Glomerular visceral epithelial cell (primary cell): ENCODE results near the gene IPO5.
"Not testable (repeated sequence)": the region's sequence is repeated elsewhere in the genome, so short reads cannot be mapped to it uniquely, and the experiment has no call there.

Experiments used
- DNase-seq: peaks from one replicate; pipeline ENCODE4 v3.0.0-alpha.2; 2016; ENCODE audit errors: extremely low spot score

IPO5 gene

GRCh38 chr13:97949316-97949715 is 4.2 kb upstream of the IPO5 start:
- not testable (repeated sequence) for DNase-seq

DNA sequence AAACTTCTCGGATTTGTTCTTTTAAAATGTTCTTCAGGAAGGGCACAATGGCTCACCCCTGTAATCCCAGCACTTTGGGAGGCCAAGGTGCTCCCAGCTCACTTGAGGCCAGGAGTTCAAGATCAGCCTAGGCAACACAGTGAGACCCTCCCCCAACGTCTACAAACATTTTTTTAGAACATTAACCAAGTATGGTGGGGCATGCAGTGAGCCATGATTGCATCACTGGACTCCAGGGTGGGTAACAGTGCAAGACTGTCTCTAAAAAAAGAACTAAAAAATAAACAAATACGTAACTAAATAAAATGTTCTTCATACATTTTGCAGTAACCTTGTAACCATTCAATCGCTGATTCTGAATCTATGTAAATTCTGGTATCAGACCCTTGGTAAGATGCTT is 2.1 kb upstream of the IPO5 start:
- no peak for DNase-seq

- DNase-seq, result not testable (repeated sequence)
Measured at GRCh38 chr13:97952831-97953230, 644 bp upstream of the IPO5 start.

GRCh38 chr13:97961340-97961739 is 7.9 kb downstream of the IPO5 start:
- DNase-seq, result no peak

GRCh38 chr13:97962887-97963286 is 9.4 kb downstream of the IPO5 start:
- DNase-seq, result no peak

DNA sequence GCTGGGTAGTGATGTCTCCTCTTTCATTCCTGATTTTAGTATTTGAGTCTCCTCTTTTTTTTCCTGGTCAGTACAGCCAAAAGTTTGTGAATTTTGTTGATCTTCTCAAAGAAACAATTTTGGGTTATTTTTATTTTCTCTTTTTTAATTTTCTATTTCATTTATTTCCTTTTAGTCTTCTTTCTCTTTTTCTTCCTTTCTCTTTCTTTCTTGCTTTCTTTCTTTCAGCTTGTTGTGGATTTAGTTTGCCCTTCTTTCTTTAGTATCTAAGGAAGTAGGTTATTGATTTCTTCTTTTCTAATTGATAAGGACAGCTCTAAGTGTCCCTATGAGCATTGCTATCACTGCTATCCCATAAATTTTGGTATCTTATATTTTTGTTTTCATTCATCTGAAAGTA is 13.8 kb downstream of the IPO5 start:
- no peak for DNase-seq

DNA sequence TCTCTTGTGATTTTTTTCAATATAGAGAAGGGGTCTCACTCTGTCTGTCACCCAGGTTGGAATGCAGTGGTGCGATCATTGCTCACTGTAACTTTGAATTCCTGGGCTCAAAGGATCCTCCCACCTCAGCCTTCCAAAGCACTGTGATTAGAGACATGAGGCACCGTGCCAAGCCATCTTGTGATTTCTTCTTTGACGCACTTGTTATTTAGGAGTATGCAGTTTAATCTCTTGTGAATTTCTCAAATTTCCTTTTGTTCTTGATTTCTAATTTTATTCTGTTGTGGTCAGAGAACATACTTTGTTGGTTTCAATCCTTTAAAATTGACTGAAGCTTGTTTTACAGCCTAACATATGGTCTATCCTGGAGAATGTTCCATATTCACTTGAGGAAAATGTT is 14.5 kb downstream of the IPO5 start:
- DNase-seq, result no peak

DNA sequence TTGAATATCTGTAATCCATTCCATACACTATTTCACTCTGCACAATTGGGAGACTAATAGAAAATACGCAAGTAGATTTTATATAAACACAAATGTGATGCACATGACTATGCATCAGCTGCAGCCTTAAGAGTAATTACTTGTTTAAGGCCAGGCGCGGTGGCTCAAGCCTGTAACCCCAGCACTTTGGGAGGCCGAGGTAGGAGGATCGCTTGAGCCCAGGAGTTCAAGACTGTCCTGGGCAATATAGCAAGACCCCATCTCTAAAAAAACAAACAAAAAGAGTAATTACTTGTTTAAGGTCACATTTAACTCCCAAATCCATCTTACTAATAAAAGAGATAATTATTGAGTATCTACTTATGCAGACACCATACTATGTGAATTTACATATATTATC is 18.0 kb downstream of the IPO5 start:
- no peak for DNase-seq

- no peak for DNase-seq
Measured at GRCh38 chr13:97974773-97975172, 21.3 kb downstream of the IPO5 start.

DNA sequence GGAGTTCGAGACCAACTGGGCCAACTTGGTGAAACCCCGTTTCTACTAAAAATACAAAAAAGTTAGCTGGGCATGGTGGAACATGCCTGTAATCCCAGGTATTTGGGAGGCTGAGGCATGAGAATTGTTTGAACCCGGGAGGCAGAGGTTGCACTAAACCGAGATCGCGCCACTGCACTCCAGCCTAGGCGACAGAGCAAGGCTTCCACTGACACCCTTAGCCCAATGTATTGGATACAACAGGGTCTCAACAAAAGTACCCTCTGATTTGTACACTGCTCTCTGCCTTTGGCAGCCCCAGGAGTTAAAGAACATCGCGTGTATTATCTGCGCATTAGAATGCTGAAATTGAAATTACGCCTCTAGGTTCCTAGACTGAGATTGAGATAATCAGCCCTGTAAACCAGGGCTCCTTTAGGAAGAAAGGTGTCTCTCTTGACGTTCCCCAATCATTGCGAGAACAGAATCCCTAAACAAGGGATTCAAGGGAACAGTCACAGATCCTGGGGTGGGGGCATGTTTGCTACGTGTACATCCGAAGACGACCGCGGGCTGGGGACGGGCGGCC is 21.9 kb downstream of the IPO5 start:
- no peak for DNase-seq

GRCh38 chr13:97975848-97976609 is 22.6 kb downstream of the IPO5 start:
- DNase-seq, result peak; percentile 93

DNA sequence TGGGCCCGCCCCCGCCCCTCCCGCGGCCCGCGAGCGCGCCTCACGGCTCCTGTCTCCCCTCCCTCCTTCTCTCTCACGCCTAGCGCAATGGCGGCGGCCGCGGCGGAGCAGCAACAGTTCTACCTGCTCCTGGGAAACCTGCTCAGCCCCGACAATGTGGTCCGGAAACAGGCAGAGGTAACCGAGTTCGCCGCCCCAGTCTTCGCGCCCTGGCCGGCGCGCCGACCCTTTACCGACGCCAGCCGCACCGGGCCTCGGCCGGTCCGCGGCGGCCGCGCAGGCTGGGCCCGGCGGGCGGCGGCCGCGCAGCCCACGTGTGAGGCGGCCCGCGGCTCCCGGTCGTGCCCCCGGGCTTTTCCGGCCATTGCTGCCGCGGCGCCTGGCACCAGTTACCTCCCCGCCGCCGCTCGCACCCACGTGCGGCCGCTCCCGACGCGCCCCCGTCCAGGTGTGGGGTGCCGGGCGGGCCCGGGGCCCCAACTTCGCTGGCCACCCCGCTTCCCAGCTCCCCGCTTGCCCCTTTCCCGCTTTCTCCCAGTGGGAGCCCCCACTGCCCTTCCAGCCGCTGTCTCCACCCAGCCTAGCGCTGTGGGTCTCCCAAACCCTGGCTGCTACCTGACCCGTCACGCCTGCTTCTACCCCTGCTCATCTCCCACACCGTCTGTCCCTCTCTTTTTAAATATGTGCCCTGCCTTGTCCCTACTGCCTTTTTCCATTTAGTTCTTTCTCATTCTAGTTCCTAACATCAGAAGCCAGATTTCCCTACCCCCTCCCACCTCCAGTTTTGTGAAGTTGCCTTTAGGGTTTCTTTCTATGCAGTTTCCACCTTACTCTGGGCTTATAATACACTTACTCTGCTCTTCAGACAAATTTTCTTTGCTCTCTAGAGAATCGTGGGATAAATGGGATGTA is 23.4 kb downstream of the IPO5 start:
- DNase-seq, result peak; percentile 20

GRCh38 chr13:97977982-97978381 is 24.5 kb downstream of the IPO5 start:
- no peak for DNase-seq

- no peak for DNase-seq
Measured at GRCh38 chr13:97978651-97979050, 25.2 kb downstream of the IPO5 start.

- DNase-seq, result no peak
Measured at GRCh38 chr13:97979051-97979450, 25.6 kb downstream of the IPO5 start.

DNA sequence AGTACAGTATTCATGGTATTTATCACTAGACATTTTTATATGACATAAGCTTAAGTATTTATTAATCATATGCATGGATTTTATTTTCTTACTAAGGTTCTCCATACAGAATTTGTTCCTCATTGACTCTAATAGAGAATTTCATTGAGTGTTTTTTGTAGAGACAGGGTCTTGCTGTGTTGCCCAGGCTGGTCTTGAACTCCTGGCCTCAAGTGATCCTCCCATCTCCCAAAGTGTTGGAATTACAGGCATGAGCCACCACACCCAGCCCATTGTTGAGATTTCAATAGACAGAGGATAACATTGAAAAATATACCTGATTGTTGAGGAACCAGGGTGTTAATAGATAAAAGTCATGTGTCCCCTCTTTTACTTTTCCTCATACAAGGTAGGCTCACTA is 26.1 kb downstream of the IPO5 start:
- no peak for DNase-seq

- no peak for DNase-seq
Measured at GRCh38 chr13:97982286-97982685, 28.8 kb downstream of the IPO5 start.

DNA sequence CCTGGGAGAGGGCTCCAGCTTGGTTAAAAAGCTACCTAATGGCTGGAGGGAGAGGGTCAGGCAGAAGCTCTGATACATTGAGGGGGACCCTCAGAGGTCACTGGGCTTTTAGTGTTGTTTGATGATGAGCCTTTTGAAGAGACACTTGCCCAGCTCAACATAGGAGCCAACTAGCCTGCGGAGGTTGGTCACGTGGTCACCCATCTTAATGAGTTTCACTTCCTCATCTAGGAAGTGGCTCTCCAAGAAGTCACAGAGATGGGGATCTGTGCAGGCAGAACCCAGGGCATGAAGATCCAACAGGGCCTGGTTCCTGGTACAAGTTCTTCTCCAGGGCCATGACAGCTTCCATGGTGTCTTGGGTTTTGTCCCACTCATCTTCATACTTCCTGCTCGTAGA is 33.4 kb downstream of the IPO5 start:
- no peak for DNase-seq

DNA sequence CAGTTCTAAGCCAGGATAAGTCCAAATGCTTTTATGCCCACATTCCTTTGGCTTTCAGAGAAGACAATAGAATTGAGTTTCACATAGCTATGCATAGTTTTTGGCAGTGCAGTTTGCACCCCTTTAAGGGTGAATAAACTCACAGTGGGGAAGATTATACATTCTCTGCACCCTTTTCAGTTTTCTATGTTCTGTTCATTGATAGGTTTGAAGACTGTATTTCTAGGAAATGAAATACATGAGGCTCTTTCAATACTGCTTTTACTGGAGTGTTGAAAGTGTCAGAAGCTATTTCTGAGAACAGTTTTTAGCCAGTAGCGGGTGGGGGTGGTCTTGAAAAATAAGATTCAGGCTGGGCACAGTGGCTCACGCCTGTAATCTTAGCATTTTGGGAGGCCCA is 46.2 kb downstream of the IPO5 start:
- DNase-seq, result no peak

DNA sequence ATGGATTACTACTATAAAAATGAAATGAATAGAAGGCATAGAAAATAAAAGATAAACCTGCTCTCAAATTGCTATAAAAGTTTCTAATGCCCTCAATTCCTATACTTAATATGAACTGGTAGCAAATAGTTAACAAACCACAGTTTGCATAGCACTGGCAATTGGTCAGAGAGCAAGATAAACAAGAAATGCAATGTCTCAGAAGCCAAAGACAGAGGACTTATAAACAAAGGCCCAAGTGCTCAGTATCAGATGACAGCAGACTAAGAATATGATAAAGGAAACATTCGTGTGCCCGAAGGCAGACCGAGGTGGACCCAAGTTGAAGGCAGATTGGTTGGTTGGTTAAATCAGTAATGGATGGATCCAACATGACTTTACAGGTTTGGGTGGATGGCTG is 50.6 kb downstream of the IPO5 start:
- no peak for DNase-seq

DNA sequence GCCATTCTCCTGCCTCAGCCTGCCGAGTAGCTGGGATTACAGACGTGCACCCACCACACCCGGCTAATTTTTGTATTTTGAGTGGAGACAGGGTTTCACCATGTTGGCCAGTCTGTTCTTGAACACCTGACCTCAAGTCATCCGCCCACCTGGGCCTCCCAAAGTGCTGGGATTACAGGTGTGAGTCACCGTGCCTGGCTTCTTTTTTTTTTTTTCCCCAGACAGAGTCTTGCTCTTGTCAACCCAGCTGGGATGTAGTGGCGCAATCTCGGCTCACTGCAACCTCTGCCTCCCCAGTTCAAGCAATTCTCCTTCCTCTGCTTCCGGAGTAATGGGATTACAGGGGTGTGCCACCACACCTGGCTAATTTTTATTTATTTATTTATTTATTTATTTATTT is 51.5 kb downstream of the IPO5 start:
- not testable (repeated sequence) for DNase-seq

DNA sequence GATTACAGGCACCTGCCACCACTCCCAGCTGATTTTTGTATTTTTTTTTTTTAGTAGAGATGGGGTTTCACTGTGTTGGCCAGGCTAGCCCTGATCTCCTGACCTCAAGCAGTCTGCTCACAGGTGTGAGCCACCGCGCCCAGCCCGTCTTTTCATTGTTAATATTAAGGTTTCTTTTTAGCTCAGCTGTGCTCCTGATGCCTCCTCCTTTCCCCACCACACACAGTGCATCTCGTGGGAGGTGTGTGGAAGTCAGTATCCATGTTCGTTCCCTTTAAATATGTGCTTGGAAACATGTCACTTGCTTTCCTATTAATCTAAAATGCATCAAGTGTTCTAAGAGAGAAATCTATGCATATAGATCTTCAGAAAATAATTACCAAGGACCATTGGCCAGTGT is 53.5 kb downstream of the IPO5 start:
- DNase-seq, result no peak

GRCh38 chr13:98013241-98013640 is 59.8 kb downstream of the IPO5 start:
- DNase-seq, result no peak
